Smooth muscle cell (in vitro differentiated cells): ENCODE measurements around the gene MYO7B. TPM values are rescaled to one million over a fixed set of nuclear protein-coding genes. Genes with fewer than 3 reads are reported as not detected.

Source experiments
- DNase-seq: peaks from one replicate; lab custom pipeline; 2025; ENCODE audit not compliant: unreplicated experiment; lab: John Stamatoyannopoulos, UW
- H2AFZ ChIP-seq: fragments of 200-600 bp; sonication (generic); 2 replicates; pipeline ENCODE4 v1.6.0; 2016; ENCODE audit warnings: antibody characterized with exemption, low read depth, mild to moderate bottlenecking
- H3F3A ChIP-seq: fragments of 200-600 bp; sonication (generic); 2 replicates; pipeline ENCODE4 v1.6.0; 2017; ENCODE audit warnings: antibody characterized with exemption, low read depth
- H3K27ac ChIP-seq: fragments of 200-600 bp; sonication (generic); 2 replicates; pipeline ENCODE4 v1.5.1; 2016; ENCODE audit warnings: low read depth, mild to moderate bottlenecking
- H3K27me3 ChIP-seq: fragments of 200-600 bp; sonication (generic); 2 replicates; pipeline ENCODE4 v1.6.1; 2016; ENCODE audit warnings: low read depth, mild to moderate bottlenecking
- H3K36me3 ChIP-seq: fragments of 200-600 bp; sonication (generic); 2 replicates; pipeline ENCODE4 v1.5.1; 2016; ENCODE audit warnings: low read depth
- H3K4me1 ChIP-seq: fragments of 200-600 bp; sonication (generic); 2 replicates; pipeline ENCODE4 v1.5.1; 2016; ENCODE audit warnings: low read depth
- H3K4me2 ChIP-seq: fragments of 200-600 bp; sonication (generic); 2 replicates; pipeline ENCODE4 v1.6.0; 2016; ENCODE audit warnings: mild to moderate bottlenecking
- H3K4me3 ChIP-seq: fragments of 200-600 bp; sonication (generic); 2 replicates; pipeline ENCODE4 v1.5.1; 2016; ENCODE audit warnings: mild to moderate bottlenecking
- H3K79me2 ChIP-seq: fragments of 200-600 bp; sonication (generic); 2 replicates; pipeline ENCODE4 v1.6.0; 2016; ENCODE audit warnings: low read depth, mild to moderate bottlenecking
- H3K9ac ChIP-seq: fragments of 200-600 bp; sonication (generic); 2 replicates; pipeline ENCODE4 v1.6.0; 2016; ENCODE audit warnings: low read depth
- H3K9me3 ChIP-seq: fragments of 200-600 bp; sonication (generic); replicated peaks from 2 replicates; pipeline ENCODE4 v1.5.1; 2016; ENCODE audit warnings: low read depth
- H4K20me1 ChIP-seq: fragments of 200-600 bp; sonication (generic); 2 replicates; pipeline ENCODE4 v1.6.0; 2016; ENCODE audit warnings: low read depth
- WGBS: methylation state at CpG from one replicate; pipeline ENCODE4 v1.1.7; 2016; ENCODE audit warnings: low lambda C conversion rate; 5-methylcytosine and 5-hydroxymethylcytosine counted together
- polyA plus RNA-seq: library from polyadenylated mRNA; unstranded; fragments of >200 nt; fragmentation: Nextera tagmentation; extraction: Ambion mirVana; gene quantifications from 2 replicates; pipeline ENCODE4 v1.2.1, GENCODE V29; 2016
- total RNA-seq: library from RNA; depleted of rRNA; stranded (reverse); fragments of >200 nt; gene quantifications from 2 replicates; pipeline ENCODE4 v1.2.3, GENCODE V29; 2014
- TF ChIP-seq, protein P1 (sequence below): fragments of 200-600 bp; sonication (generic); IDR thresholded peaks from 2 replicates; pipeline ENCODE4 v1.5.1; 2017; ENCODE audit warnings: borderline replicate concordance, mild to moderate bottlenecking, antibody characterized with exemption; ENCODE audit not compliant: insufficient read depth, poor library complexity, severe bottlenecking

MYO7B gene
- total and polyA plus RNA-seq, 2 experiments from 2014 or later, result 0.09 to 0.35 TPM

DNA sequence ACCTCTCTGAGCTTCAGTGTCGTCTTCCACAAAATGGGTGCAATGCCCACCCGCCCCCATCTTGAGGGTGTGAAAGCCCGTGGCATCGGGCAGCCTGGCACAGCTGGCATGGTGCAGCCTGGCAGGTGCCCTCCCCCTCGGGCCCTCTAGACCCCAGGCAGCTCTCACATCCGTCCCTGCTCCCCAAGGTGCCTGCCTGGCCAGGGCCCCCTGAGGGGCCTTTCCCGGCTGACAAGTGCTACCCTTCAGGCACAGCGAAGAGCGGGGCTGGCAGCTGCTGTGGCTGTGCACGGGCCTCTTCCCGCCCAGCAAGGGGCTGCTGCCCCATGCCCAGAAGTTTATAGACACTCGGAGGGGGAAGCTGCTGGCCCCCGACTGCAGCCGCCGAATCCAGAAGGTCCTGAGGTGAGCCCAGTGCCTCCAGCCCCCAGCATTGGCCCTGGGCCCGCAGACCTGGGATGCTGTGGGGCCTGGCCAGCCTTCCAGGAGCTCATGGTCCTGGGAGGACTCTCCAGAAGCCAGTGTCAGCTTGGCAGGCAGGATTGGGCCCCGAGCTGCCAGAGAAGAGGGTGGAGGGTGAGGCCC, 96.6 kb downstream of the MYO7B start:
- Histone ChIP-seq H3K9me3 (no peaks in the 10 kb centered on the region), H3K79me2 (no peaks in the 10 kb centered on the region), H3K4me3 (no peak overlapping the region), H3K27ac (no peak overlapping the region), H2AFZ (no peak overlapping the region), H3K4me2 (no peak overlapping the region), H3K36me3 (no peaks in the 10 kb centered on the region), H3K9ac (no peak overlapping the region), H3K27me3 (no peaks in the 10 kb centered on the region), H4K20me1 (no peaks in the 10 kb centered on the region), H3F3A (no peaks in the 10 kb centered on the region), H3K4me1 (no peaks in the 10 kb centered on the region)
- WGBS, result 96% methylated on average over 17 of the region's 17 CpGs
- DNase-seq, result no peak
- TF ChIP-seq, protein P1, sequence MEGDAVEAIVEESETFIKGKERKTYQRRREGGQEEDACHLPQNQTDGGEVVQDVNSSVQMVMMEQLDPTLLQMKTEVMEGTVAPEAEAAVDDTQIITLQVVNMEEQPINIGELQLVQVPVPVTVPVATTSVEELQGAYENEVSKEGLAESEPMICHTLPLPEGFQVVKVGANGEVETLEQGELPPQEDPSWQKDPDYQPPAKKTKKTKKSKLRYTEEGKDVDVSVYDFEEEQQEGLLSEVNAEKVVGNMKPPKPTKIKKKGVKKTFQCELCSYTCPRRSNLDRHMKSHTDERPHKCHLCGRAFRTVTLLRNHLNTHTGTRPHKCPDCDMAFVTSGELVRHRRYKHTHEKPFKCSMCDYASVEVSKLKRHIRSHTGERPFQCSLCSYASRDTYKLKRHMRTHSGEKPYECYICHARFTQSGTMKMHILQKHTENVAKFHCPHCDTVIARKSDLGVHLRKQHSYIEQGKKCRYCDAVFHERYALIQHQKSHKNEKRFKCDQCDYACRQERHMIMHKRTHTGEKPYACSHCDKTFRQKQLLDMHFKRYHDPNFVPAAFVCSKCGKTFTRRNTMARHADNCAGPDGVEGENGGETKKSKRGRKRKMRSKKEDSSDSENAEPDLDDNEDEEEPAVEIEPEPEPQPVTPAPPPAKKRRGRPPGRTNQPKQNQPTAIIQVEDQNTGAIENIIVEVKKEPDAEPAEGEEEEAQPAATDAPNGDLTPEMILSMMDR, result no peak

DNA sequence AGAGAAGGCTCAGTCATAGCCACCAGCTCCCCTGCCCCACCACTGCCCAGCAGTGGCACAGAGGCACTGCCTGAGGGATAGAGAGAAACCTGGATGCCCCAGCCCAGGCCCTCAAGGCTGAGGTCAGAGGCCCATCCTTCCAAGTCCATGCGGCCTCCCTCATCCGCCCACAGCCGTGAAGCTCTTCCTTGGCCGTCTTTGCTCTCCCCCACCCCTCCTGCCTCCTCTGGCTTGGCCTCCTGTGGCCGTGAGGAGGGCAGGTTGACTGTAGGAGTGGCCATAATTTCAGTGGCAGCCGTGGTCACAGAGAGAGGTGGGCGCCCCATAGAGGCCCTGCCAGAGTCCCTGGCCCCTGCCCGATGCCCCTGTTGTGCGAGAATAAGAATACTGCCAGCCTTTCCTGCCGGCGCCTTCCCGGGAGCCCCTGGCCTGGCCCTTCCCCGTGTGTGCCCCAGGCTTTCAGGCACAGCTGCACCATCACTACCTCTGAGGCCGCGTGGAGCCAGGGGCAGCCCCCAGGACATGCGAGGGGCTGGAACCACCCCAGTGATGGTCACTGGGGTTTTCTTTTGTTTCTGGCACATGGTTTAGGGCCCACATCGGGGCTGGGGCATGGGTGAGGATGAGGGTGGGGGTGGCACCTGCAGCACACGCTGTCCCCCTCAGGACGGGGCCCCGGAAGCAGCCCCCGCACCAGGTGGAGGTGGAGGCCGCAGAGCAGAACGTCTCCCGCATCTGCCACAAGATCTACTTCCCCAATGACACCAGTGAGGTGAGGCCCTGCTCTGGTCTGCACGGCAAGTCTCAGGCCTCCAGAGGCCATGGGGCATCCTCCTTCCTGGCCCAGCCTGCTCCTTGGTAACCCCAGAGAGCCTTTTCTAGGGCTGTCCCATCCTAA, 97.4 kb downstream of the MYO7B start:
- 87% methylated on average over 23 of the region's 25 CpGs for WGBS
- Histone ChIP-seq H3K27me3 (no peaks in the 10 kb centered on the region), H2AFZ (no peak overlapping the region)

DNA sequence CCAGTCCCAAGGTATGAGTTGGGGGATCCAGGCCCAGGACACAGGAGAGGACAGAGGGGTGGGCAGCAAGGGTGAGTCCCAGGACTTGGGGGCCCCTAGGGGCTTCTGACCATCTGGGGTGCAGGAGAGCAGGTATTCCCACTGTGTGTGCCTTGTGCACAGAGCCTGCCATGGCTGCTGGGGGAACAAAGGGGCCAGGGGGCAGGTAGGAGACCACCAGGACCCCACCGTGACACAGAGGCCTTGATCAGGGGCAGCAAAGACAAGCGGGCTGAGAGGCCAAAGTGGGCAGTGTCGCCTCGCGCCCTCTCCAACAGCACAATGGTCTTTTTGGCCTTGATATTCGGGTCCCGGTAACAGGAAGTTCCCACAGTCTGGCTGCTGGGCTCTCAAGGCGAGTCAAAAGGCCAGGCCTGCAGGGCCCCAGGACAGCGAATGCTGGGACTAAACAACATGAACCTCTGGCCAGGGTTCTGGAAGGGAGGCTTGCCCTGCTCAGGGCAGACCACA, 98.1 kb downstream of the MYO7B start:
- H3K4me2 ChIP-seq, result no peak overlapping the region
- no peak overlapping the region for H3K27ac ChIP-seq
- no peak overlapping the region for H3K4me3 ChIP-seq
- no peak for DNase-seq
- H2AFZ ChIP-seq, result no peak overlapping the region
- H3K27me3 ChIP-seq, result no peaks in the 10 kb centered on the region
- WGBS, result 88% methylated on average over 9 of the region's 9 CpGs
- H3K9ac ChIP-seq, result no peak overlapping the region
- no peaks in the 10 kb centered on the region for H3F3A ChIP-seq
- H3K9me3 ChIP-seq, result no peaks in the 10 kb centered on the region
- TF ChIP-seq, protein P1, result no peak
- H3K79me2 ChIP-seq, result no peaks in the 10 kb centered on the region
- peaks cover 12% of the 10 kb centered on the region for H3K4me1 ChIP-seq
- no peaks in the 10 kb centered on the region for H3K36me3 ChIP-seq
- H4K20me1 ChIP-seq, result no peaks in the 10 kb centered on the region

More for the DNA sequence above, 97.4 kb downstream of the MYO7B start:
- Histone ChIP-seq H3K9ac (no peak overlapping the region), H3K36me3 (no peaks in the 10 kb centered on the region), H4K20me1 (no peaks in the 10 kb centered on the region), H3K4me3 (no peak overlapping the region), H3K27ac (no peak overlapping the region), H3K79me2 (no peaks in the 10 kb centered on the region), H3K4me2 (no peak overlapping the region), H3K9me3 (no peaks in the 10 kb centered on the region), H3F3A (no peaks in the 10 kb centered on the region), H3K4me1 (peaks cover 6% of the 10 kb centered on the region)
- TF ChIP-seq, protein P1, result no peak
- DNase-seq, result no peak
